Stimulated activated CD4-positive, alpha-beta T cell treated with anti-CD3 and anti-CD28 coated beads, Interleukin-1b, Interleukin-23, amount 100 ng/mL, for 48 hours (primary cell): ENCODE results near the gene ATP5MC3.

Experiments used
- DNase-seq: peaks from one replicate; pipeline ENCODE4 v3.0.0-alpha.2; 2020

Gene ATP5MC3

GRCh38 chr2:175167792-175168563 is 13.5 kb downstream of the ATP5MC3 start, which contains the start of gene ATF2:
Gene ATF2, minus strand, starts transcription at chr2:175168203. Its CDS starts 31,760 bp downstream, at chr2:175136443.
- DNase-seq: peak; percentile 99

- DNase-seq: no peak
Measured at GRCh38 chr2:175167076-175167791, 14.3 kb downstream of the ATP5MC3 start.

- DNase-seq: no peak
Measured at GRCh38 chr2:175166216-175166824, 15.2 kb downstream of the ATP5MC3 start.

GRCh38 chr2:175164235-175164634 is 17.3 kb downstream of the ATP5MC3 start:
- DNase-seq: no peak

GRCh38 chr2:175158894-175159293 is 22.6 kb downstream of the ATP5MC3 start:
- DNase-seq: no peak

- no peak for DNase-seq
Measured at GRCh38 chr2:175156534-175156933, 25.0 kb downstream of the ATP5MC3 start.

GRCh38 chr2:175154661-175155082 is 26.8 kb downstream of the ATP5MC3 start:
- DNase-seq: no peak

GRCh38 chr2:175152242-175152641 is 29.3 kb downstream of the ATP5MC3 start:
- DNase-seq: no peak

GRCh38 chr2:175151791-175152190 is 29.7 kb downstream of the ATP5MC3 start:
- no peak for DNase-seq

- DNase-seq: no peak
Measured at GRCh38 chr2:175147186-175147585, 34.3 kb downstream of the ATP5MC3 start.

GRCh38 chr2:175143678-175144077 is 37.8 kb downstream of the ATP5MC3 start:
- no peak for DNase-seq

- DNase-seq: no peak
Measured at GRCh38 chr2:175143191-175143590, 38.3 kb downstream of the ATP5MC3 start.

GRCh38 chr2:175140332-175140731 is 41.2 kb downstream of the ATP5MC3 start:
- DNase-seq: no peak

GRCh38 chr2:175137793-175138192 is 43.7 kb downstream of the ATP5MC3 start:
- no peak for DNase-seq

GRCh38 chr2:175136334-175137215 is 44.9 kb downstream of the ATP5MC3 start:
- no peak for DNase-seq

- DNase-seq: no peak
Measured at GRCh38 chr2:175135862-175136261, 45.6 kb downstream of the ATP5MC3 start.

GRCh38 chr2:175135177-175135576 is 46.3 kb downstream of the ATP5MC3 start:
- no peak for DNase-seq

- no peak for DNase-seq
Measured at GRCh38 chr2:175131252-175131651, 50.3 kb downstream of the ATP5MC3 start.

- no peak for DNase-seq
Measured at GRCh38 chr2:175126661-175127060, 54.8 kb downstream of the ATP5MC3 start.
